Sigmoid colon (tissue), 7 donors: ENCODE data around the gene PRDM4. TPM values are rescaled to one million over a fixed set of nuclear protein-coding genes. Genes with fewer than 3 reads are reported as not detected.

ENCODE experiments used
- DNase-seq: peaks from one replicate; pipeline ENCODE4 v3.0.0-alpha.2; 2019
- H3K27ac ChIP-seq, 4 donors: fragments of 200-600 bp; sonication (generic); one replicate each; pipeline ENCODE4 v1.5.1; 2016 to 2019; ENCODE audit warnings: mild to moderate bottlenecking in 1 of 4
- H3K27me3 ChIP-seq, 3 donors: fragments of 200-600 bp; sonication (generic); one replicate each; pipeline ENCODE4 v1.5.1; 2019; ENCODE audit warnings: mild to moderate bottlenecking in 1 of 3
- H3K36me3 ChIP-seq, 4 donors: fragments of 200-600 bp; sonication (generic); one replicate each; pipeline ENCODE4 v1.5.1; 2016 to 2019
- H3K4me1 ChIP-seq, 4 donors: fragments of 200-600 bp; sonication (generic); one replicate each; pipeline ENCODE4 v1.5.1; 2017 to 2019
- H3K4me3 ChIP-seq, 4 donors: fragments of 200-600 bp; sonication (generic); one replicate each; pipeline ENCODE4 v1.5.1; 2017 to 2019; ENCODE audit warnings: mild to moderate bottlenecking in 2 of 4, moderate library complexity in 1 of 4
- H3K9me3 ChIP-seq, 4 donors: fragments of 200-600 bp in 3 of 4; sonication (generic) in 3 of 4; one replicate each; pipeline versions ENCODE4 v1.5.1 to v1.6.1; 2013 to 2019
- EP300 ChIP-seq, 4 donors: sonication (generic); formaldehyde crosslinking; IDR thresholded peaks; one replicate each; pipeline ENCODE4 v1.6.1; 2017; ENCODE audit warnings: antibody characterized with exemption in 4 of 4
- POLR2A ChIP-seq, 2 donors: fragments of 450-650 bp; IDR thresholded peaks; one replicate each; pipeline ENCODE4 v1.6.1; 2016; ENCODE audit warnings: antibody characterized with exemption in 2 of 2, mild to moderate bottlenecking in 2 of 2, moderate library complexity in 2 of 2
- POLR2AphosphoS5 ChIP-seq, 4 donors: sonication (generic); formaldehyde crosslinking; IDR thresholded peaks; one replicate each; pipeline ENCODE4 v1.6.1; 2017; ENCODE audit warnings: antibody characterized with exemption in 4 of 4
- WGBS, 2 donors: extraction: QIAGEN DNeasy Blood & Tissue Kit; methylation state at CpG; one replicate each; pipeline ENCODE4 v1.1.7; 2013; 5-methylcytosine and 5-hydroxymethylcytosine counted together
- intact Hi-C: fragments of 100-400 bp; cut with DNase I; formaldehyde crosslinking; loops from one replicate; pipeline ENCODE4 v1.15.1; 2023
- polyA plus RNA-seq, 3 donors: library from polyadenylated mRNA; stranded (reverse); fragments of 200-250 nt; gene quantifications; one replicate each; pipeline ENCODE4 v1.2.3, GENCODE V29; 2013
- total RNA-seq, 4 donors: library from RNA; depleted of rRNA; stranded (reverse); fragments of >200 nt; gene quantifications; one replicate each; pipeline ENCODE4 v1.1.0, GENCODE V29; 2016
- TF ChIP-seq, protein P1 (sequence below), 4 experiments: fragments of 450-650 bp in 3 of 4; fragments of 200-600 bp in 1 of 4; IDR thresholded peaks; one replicate each; pipeline ENCODE4 v1.5.1; 2016 to 2019; ENCODE audit warnings: antibody characterized with exemption in 4 of 4, mild to moderate bottlenecking in 3 of 4, moderate library complexity in 2 of 4
- donor health status: healthy with polysubstance abuse.
- donor health status: Bipolar disorder and iron deficiency.
- donor health status: healthy.

Gene PRDM4
- total and polyA plus RNA-seq, 7 donors = 15.6 to 25.7 (median 19.7) TPM

DNA sequence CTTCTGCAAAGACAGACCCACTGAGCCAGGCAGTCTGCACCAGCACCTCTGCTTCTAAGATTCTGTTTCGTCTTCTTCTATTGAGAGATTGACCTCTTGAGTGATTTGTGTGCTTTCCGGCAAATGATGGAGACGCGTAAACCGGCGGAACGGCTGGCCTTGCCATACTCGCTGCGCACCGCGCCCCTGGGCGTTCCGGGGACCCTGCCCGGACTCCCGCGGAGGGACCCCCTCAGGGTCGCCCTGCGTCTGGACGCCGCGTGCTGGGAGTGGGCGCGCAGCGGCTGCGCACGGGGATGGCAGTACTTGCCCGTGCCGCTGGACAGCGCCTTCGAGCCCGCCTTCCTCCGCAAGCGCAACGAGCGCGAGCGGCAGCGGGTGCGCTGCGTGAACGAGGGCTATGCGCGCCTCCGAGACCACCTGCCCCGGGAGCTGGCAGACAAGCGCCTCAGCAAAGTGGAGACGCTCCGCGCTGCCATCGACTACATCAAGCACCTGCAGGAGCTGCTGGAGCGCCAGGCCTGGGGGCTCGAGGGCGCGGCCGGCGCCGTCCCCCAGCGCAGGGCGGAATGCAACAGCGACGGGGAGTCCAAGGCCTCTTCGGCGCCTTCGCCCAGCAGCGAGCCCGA, 14.3 kb upstream of the PRDM4 start:
- peaks cover 6 to 56% (median 25%) of the 10 kb centered on the region in 3 donors for H3K27me3 ChIP-seq
- H3K9me3 ChIP-seq = no peaks in the 10 kb centered on the region
- intact Hi-C loops = no loop called here
- H3K36me3 ChIP-seq = no peaks in the 10 kb centered on the region
- TF ChIP-seq POLR2A (IDR thresholded peaks at IDR 0.05) (no peak), EP300 (IDR thresholded peaks at IDR 0.05) (no peak), POLR2AphosphoS5 (IDR thresholded peaks at IDR 0.05) (no peak)
- TF ChIP-seq, protein P1, sequence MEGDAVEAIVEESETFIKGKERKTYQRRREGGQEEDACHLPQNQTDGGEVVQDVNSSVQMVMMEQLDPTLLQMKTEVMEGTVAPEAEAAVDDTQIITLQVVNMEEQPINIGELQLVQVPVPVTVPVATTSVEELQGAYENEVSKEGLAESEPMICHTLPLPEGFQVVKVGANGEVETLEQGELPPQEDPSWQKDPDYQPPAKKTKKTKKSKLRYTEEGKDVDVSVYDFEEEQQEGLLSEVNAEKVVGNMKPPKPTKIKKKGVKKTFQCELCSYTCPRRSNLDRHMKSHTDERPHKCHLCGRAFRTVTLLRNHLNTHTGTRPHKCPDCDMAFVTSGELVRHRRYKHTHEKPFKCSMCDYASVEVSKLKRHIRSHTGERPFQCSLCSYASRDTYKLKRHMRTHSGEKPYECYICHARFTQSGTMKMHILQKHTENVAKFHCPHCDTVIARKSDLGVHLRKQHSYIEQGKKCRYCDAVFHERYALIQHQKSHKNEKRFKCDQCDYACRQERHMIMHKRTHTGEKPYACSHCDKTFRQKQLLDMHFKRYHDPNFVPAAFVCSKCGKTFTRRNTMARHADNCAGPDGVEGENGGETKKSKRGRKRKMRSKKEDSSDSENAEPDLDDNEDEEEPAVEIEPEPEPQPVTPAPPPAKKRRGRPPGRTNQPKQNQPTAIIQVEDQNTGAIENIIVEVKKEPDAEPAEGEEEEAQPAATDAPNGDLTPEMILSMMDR (IDR thresholded peaks at IDR 0.05) = no peak
- peak overlapping the region in 2 of 4 donors; percentile 26 for H3K4me3 ChIP-seq
- H3K4me1 ChIP-seq = peaks cover 0 to 8% (median 2%) of the 10 kb centered on the region in 4 donors
- WGBS, 2 donors = 3 to 17% methylated on average over 66 of the region's 66 CpGs
- DNase-seq = no peak
- H3K27ac ChIP-seq = no peak overlapping the region

GRCh38 chr12:107774349-107775029, 13.6 kb upstream of the PRDM4 start, which contains the start of gene ASCL4:
Gene ASCL4 (plus strand): TSS chr12:107774704. CDS start chr12:107775219, 515 bp downstream.
- H3K27ac ChIP-seq = no peak within 1 kb of the TSS
- peaks cover 0 to 8% (median 2%) of the 10 kb centered on the region in 4 donors for H3K4me1 ChIP-seq
- no peaks in the 10 kb centered on the region for H3K36me3 ChIP-seq
- no peaks in the 10 kb centered on the region for H3K9me3 ChIP-seq
- WGBS, 2 donors = 42 to 49% methylated on average over 13 of the region's 13 CpGs
- peak within 1 kb of the TSS in 2 of 4 donors; percentile 26 for H3K4me3 ChIP-seq
- no peak for DNase-seq
- peaks cover 6 to 56% (median 25%) of the 10 kb centered on the region in 3 donors for H3K27me3 ChIP-seq
- intact Hi-C loops = no loop called here
- TF ChIP-seq POLR2AphosphoS5 (IDR thresholded peaks at IDR 0.05) (no peak), POLR2A (IDR thresholded peaks at IDR 0.05) (no peak), EP300 (IDR thresholded peaks at IDR 0.05) (no peak)
- TF ChIP-seq, protein P1 (IDR thresholded peaks at IDR 0.05) = no peak

DNA sequence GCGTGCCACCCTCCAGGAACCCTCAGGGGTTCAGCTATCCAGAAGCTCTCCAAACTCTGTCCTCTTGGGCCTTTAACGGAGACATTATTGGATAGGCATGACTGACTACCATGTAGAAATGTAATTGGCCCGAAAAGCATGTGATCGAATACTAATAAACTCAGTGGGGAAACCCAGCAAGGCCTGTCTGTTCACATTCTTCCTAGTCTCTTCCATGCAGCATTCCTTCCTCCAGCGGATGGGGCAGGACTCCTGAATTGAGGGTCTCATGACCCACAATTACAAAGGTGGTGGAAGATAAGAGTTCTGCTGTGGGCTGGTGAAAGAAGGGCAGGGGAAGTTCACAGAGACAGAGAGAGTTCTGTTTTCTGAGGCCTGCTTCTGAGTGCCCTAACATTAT, 6.5 kb upstream of the PRDM4 start:
- no peak overlapping the region for H3K4me3 ChIP-seq
- no peak overlapping the region for H3K27ac ChIP-seq
- DNase-seq = no peak
- H3K9me3 ChIP-seq = no peaks in the 10 kb centered on the region
- H3K4me1 ChIP-seq = no peaks in the 10 kb centered on the region
- no peaks in the 10 kb centered on the region for H3K36me3 ChIP-seq
- TF ChIP-seq POLR2AphosphoS5 (IDR thresholded peaks at IDR 0.05) (no peak), EP300 (IDR thresholded peaks at IDR 0.05) (no peak), POLR2A (IDR thresholded peaks at IDR 0.05) (no peak)
- TF ChIP-seq, protein P1 (IDR thresholded peaks at IDR 0.05) = no peak
- WGBS, 2 donors = 84 to 92% methylated on average over 5 of the region's 5 CpGs
- intact Hi-C loops = loop anchor here (10.0 kb wide), 1 partner anchor 427 kb away; no protein-coding TSS in a partner anchor
- H3K27me3 ChIP-seq = peaks cover 0 to 5% (median under 1%) of the 10 kb centered on the region in 3 donors

DNA sequence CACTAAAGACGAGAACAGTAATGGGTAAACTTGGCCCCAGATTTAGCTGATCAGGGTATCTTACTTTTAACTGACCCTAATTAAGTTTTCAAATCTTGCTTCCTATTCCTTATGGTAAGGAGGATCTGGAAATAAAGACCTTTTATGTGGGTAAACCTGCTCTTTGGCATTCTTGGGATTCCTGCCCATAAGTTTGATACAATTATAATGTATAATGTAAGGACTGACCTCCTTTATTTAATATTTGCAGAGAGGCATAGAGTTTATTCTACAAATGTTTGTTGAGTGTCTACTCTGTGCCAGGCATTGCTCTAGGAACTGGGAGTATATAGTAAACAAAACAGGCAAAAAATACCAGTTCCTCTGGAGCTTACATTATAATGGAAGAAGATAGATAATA, 4.4 kb upstream of the PRDM4 start:
- H3K36me3 ChIP-seq = no peaks in the 10 kb centered on the region
- H3K9me3 ChIP-seq = no peaks in the 10 kb centered on the region
- H3K27ac ChIP-seq = no peak overlapping the region
- no peak overlapping the region for H3K4me3 ChIP-seq
- DNase-seq = no peak
- 86 to 92% methylated on average over 1 of the region's 1 CpG for WGBS, 2 donors
- intact Hi-C loops = loop anchor here (10.0 kb wide), 1 partner anchor 429 kb away; no protein-coding TSS in a partner anchor
- H3K27me3 ChIP-seq = no peaks in the 10 kb centered on the region
- H3K4me1 ChIP-seq = peaks cover 0 to 7% (median 3%) of the 10 kb centered on the region in 4 donors
- TF ChIP-seq POLR2AphosphoS5 (IDR thresholded peaks at IDR 0.05) (no peak), POLR2A (IDR thresholded peaks at IDR 0.05) (no peak), EP300 (IDR thresholded peaks at IDR 0.05) (no peak)
- TF ChIP-seq, protein P1 (IDR thresholded peaks at IDR 0.05) = no peak
